ENCODE results near the gene CCDC15.

The CCDC15 gene

GRCh38 chr11:125069008-125069407, 115.0 kb downstream of the CCDC15 start:
- DNase-seq: no peak

GRCh38 chr11:125069796-125070195, 115.8 kb downstream of the CCDC15 start:
- no peak for DNase-seq

GRCh38 chr11:125070699-125071254, 116.8 kb downstream of the CCDC15 start:
- no peak for DNase-seq

GRCh38 chr11:125071435-125071834, 117.4 kb downstream of the CCDC15 start:
- no peak for DNase-seq

- DNase-seq: no peak
Measured at GRCh38 chr11:125071846-125072217, 117.8 kb downstream of the CCDC15 start.

GRCh38 chr11:125072218-125072960, 118.4 kb downstream of the CCDC15 start:
- DNase-seq: no peak

- no peak for DNase-seq
Measured at GRCh38 chr11:125072961-125073590, 119.1 kb downstream of the CCDC15 start.

GRCh38 chr11:125073616-125074483, 119.8 kb downstream of the CCDC15 start:
- DNase-seq: no peak

- DNase-seq: no peak
Measured at GRCh38 chr11:125074511-125075241, 120.7 kb downstream of the CCDC15 start.

GRCh38 chr11:125075242-125075625, 121.2 kb downstream of the CCDC15 start:
- no peak for DNase-seq

- no peak for DNase-seq
Measured at GRCh38 chr11:125075900-125076317, 121.9 kb downstream of the CCDC15 start.

- no peak for DNase-seq
Measured at GRCh38 chr11:125076378-125076945, 122.5 kb downstream of the CCDC15 start.

- DNase-seq: no peak
Measured at GRCh38 chr11:125078016-125078415, 124.0 kb downstream of the CCDC15 start.

GRCh38 chr11:125078516-125079140, 124.6 kb downstream of the CCDC15 start:
- DNase-seq: no peak

GRCh38 chr11:125079151-125079877, 125.3 kb downstream of the CCDC15 start:
- no peak for DNase-seq

- DNase-seq: no peak
Measured at GRCh38 chr11:125079878-125080530, 126.0 kb downstream of the CCDC15 start.

GRCh38 chr11:125080531-125080911, 126.5 kb downstream of the CCDC15 start:
- DNase-seq: no peak

- no peak for DNase-seq
Measured at GRCh38 chr11:125081098-125081798, 127.2 kb downstream of the CCDC15 start.

- no peak for DNase-seq
Measured at GRCh38 chr11:125082040-125082439, 128.0 kb downstream of the CCDC15 start.

All from T-helper 2 cell (primary cell).